GM19099 (cell line): ENCODE data around the gene ADAMTS15.

Source experiments
- POLR2A ChIP-seq: IDR thresholded peaks from 3 replicates; pipeline ENCODE4 v1.6.1; 2011; ENCODE audit warnings: low read depth; ENCODE audit not compliant: insufficient read length; ENCODE audit errors: extremely low read depth

The ADAMTS15 gene

GRCh38 chr11:130414107-130415080 lies 34.1 kb upstream of the ADAMTS15 start:
- TF ChIP-seq POLR2A: no peak

- TF ChIP-seq POLR2A: no peak
These were observed 32.5 kb upstream of the ADAMTS15 start for GRCh38 chr11:130415731-130416529.

DNA sequence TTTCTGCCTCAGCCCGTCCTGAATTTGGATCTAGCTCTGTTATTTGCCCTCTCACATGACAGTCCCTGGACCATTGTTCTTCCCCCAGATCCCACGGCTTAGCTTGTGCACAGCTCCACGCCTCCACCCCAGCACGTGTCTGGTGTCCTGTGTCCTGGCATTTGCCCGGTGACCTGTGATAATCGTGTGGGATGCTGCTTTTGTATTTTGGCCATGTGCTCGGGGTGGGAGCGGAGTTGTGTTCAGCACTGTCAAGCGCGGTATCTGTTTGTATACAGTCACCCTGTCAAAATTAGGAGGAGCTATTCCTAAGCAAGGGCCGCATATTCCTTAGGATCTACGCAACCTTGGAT lies 31.9 kb upstream of the ADAMTS15 start:
- no peak for TF ChIP-seq POLR2A

- TF ChIP-seq POLR2A: no peak
These were observed 31.5 kb upstream of the ADAMTS15 start for GRCh38 chr11:130416906-130417305.

DNA sequence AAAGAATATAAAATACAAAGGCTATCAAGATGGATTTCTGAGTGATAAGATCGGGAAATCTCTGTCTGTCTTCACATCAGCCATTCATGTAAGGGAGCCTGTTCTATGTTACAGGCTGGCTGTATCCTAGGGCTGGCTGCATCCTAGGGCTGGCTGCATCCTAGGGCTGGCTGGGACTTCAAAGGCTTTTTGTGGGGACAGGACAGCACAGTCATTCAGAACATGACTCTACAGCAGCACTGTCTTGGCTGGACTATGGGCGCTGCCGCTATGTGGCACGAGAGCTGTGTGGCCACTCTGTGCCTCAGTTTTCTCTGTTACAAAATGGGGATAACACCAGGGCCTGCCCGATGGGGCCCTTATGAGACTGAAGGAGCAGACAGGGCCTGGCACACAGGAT lies 30.2 kb upstream of the ADAMTS15 start:
- TF ChIP-seq POLR2A: no peak

- no peak for TF ChIP-seq POLR2A
These were observed 29.7 kb upstream of the ADAMTS15 start for GRCh38 chr11:130418756-130419155.

DNA sequence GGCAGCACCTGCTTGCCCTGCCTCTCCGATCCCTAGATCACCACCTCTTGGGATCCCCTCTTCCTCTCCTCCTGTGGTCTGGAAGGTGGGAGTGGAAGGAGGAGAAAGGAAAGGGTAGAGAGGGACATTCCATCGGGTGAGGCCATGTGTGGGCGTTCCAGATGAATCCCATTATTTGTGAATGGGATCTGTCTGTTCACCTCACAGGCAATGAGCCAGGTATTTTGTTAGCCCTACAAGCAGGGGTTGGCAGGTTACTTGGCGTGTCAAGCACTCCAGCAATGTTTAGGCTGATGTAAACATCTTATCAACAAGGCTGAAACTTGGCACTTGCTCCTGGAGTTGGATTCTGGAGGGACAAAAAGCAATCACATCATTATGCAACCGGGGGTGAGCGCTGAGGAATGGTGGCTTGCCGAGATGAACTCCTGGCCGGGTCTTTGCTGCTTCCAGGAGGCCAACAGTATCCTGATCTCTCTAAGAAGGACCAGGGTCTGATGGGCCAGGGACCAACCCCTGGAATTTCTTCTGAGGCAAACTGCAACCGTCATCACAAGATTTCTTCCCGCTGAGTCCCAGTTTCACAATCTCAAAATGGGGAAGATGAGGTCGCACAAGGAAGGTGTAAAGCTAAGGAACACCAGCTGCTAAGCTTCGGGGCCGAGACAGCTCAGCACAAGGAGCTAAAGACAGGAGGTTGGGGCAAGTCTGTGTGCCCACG lies 27.8 kb upstream of the ADAMTS15 start:
- no peak for TF ChIP-seq POLR2A

DNA sequence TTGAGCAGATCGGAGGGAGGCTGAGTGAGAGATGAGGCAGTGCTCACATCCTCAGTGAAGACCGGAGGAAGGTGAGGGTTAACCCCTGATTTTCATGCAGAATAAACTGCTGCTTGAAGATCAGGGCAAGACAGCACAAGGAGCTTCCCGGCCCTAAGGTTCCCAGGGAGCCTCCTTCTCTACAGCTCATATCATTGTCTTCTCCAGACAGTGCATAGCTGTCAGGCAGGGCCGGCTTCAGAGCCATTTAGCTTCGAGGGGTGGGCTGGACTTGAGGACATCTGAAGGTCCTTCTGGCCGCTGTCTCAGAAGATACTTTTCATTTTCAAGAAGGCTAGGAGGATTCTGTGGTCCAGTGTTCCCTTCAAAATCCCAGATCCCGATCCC lies 27.3 kb upstream of the ADAMTS15 start:
- no peak for TF ChIP-seq POLR2A

- no peak for TF ChIP-seq POLR2A
These were observed 26.7 kb upstream of the ADAMTS15 start for GRCh38 chr11:130421697-130422096.

GRCh38 chr11:130422251-130422995 lies 26.0 kb upstream of the ADAMTS15 start:
- no peak for TF ChIP-seq POLR2A

GRCh38 chr11:130423541-130424142 lies 24.8 kb upstream of the ADAMTS15 start:
- TF ChIP-seq POLR2A: no peak

DNA sequence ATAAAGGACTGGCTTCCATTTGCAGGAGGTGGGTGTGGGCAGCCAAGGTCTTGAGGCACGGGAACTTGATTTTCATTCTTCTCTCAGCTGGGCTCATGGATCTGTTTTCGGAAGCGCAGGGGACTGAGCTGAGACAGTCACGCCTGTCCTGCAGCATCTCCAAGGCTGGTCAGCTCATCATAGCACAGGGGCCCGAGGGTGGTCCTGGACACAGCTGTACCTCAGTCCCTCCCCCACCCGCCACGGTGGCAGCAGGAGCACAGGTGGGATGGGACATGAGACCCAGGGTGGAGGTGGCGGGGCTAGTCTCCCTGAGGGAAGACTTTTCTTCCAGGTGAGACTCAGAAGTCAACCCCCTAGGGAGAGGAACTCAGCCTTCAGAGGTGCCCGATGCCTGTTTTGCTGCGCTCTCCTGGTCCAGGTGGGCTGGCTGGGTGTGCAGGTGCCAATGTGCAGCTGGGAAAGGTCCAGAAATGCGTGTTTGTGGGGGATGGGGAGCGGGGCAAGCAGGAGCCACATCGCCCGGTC lies 23.8 kb upstream of the ADAMTS15 start:
- no peak for TF ChIP-seq POLR2A

GRCh38 chr11:130425156-130425555 lies 23.3 kb upstream of the ADAMTS15 start:
- TF ChIP-seq POLR2A: no peak
